ENCODE measurements around the gene MBNL1.
"Not testable (repeated sequence)": the region's sequence is repeated elsewhere in the genome, so short reads cannot be mapped to it uniquely, and the experiment has no call there.

The MBNL1 gene

GRCh38 chr3:152355744-152356665, 87.3 kb downstream of the MBNL1 start:
- FAIRE-seq, result no peak

- no peak for FAIRE-seq
These were observed 88.1 kb downstream of the MBNL1 start for GRCh38 chr3:152356870-152357276.

- FAIRE-seq, result no peak
These were observed 88.9 kb downstream of the MBNL1 start for GRCh38 chr3:152357587-152357986.

GRCh38 chr3:152359385-152360248, 90.9 kb downstream of the MBNL1 start:
- FAIRE-seq, result no peak

- no peak for FAIRE-seq
These were observed 91.6 kb downstream of the MBNL1 start for GRCh38 chr3:152360302-152360701.

GRCh38 chr3:152360966-152361365, 92.2 kb downstream of the MBNL1 start:
- no peak for FAIRE-seq

GRCh38 chr3:152362086-152362485, 93.4 kb downstream of the MBNL1 start:
- FAIRE-seq, result no peak

GRCh38 chr3:152364237-152364636, 95.5 kb downstream of the MBNL1 start:
- no peak for FAIRE-seq

GRCh38 chr3:152365126-152365525, 96.4 kb downstream of the MBNL1 start:
- no peak for FAIRE-seq

GRCh38 chr3:152365766-152366593, 97.3 kb downstream of the MBNL1 start:
- FAIRE-seq, result no peak

GRCh38 chr3:152367192-152367591, 98.5 kb downstream of the MBNL1 start:
- not testable (repeated sequence) for FAIRE-seq

- not testable (repeated sequence) for FAIRE-seq
These were observed 103.9 kb downstream of the MBNL1 start for GRCh38 chr3:152372633-152373032.

- FAIRE-seq, result no peak
These were observed 104.7 kb downstream of the MBNL1 start for GRCh38 chr3:152373379-152373778.

GRCh38 chr3:152374262-152374990, 105.7 kb downstream of the MBNL1 start:
- no peak for FAIRE-seq

- FAIRE-seq, result no peak
These were observed 106.8 kb downstream of the MBNL1 start for GRCh38 chr3:152375546-152375945.

- FAIRE-seq, result no peak
These were observed 107.8 kb downstream of the MBNL1 start for GRCh38 chr3:152376351-152377183.

- no peak for FAIRE-seq
These were observed 108.4 kb downstream of the MBNL1 start for GRCh38 chr3:152377184-152377570.

- no peak for FAIRE-seq
These were observed 110.8 kb downstream of the MBNL1 start for GRCh38 chr3:152379415-152380042.

- FAIRE-seq, result no peak
These were observed 111.3 kb downstream of the MBNL1 start for GRCh38 chr3:152380043-152380442.

GRCh38 chr3:152381881-152382295, 113.2 kb downstream of the MBNL1 start:
- no peak for FAIRE-seq

Measured in TTC549 (cell line).